GM19238 (cell line): ENCODE measurements around the gene NPTXR.

ENCODE experiments used
- DNase-seq: peaks from one replicate; pipeline ENCODE4 v3.0.0; 2011; ENCODE audit warnings: low spot score; ENCODE audit not compliant: insufficient read length

The NPTXR gene

GRCh38 chr22:38773363-38773946 is 70.4 kb downstream of the NPTXR start:
- DNase-seq = no peak

GRCh38 chr22:38772623-38772873 is 71.3 kb downstream of the NPTXR start:
- DNase-seq = no peak

GRCh38 chr22:38770257-38770949 is 73.4 kb downstream of the NPTXR start:
- DNase-seq = no peak
